Sigmoid colon (tissue), 7 donors: ENCODE measurements around the gene PSME1. TPM values are rescaled to one million over a fixed set of nuclear protein-coding genes. Genes with fewer than 3 reads are reported as not detected.

Experiments used
- DNase-seq: peaks from one replicate; pipeline ENCODE4 v3.0.0-alpha.2; 2019
- H3K27ac ChIP-seq, 4 donors: fragments of 200-600 bp; sonication (generic); one replicate each; pipeline ENCODE4 v1.5.1; 2016 to 2019; ENCODE audit warnings: mild to moderate bottlenecking in 1 of 4
- H3K27me3 ChIP-seq, 3 donors: fragments of 200-600 bp; sonication (generic); one replicate each; pipeline ENCODE4 v1.5.1; 2019; ENCODE audit warnings: mild to moderate bottlenecking in 1 of 3
- H3K36me3 ChIP-seq, 4 donors: fragments of 200-600 bp; sonication (generic); one replicate each; pipeline ENCODE4 v1.5.1; 2016 to 2019
- H3K4me1 ChIP-seq, 4 donors: fragments of 200-600 bp; sonication (generic); one replicate each; pipeline ENCODE4 v1.5.1; 2017 to 2019
- H3K4me3 ChIP-seq, 4 donors: fragments of 200-600 bp; sonication (generic); one replicate each; pipeline ENCODE4 v1.5.1; 2017 to 2019; ENCODE audit warnings: mild to moderate bottlenecking in 2 of 4, moderate library complexity in 1 of 4
- H3K9me3 ChIP-seq, 4 donors: fragments of 200-600 bp in 3 of 4; sonication (generic) in 3 of 4; one replicate each; pipeline versions ENCODE4 v1.5.1 to v1.6.1; 2013 to 2019
- EP300 ChIP-seq, 4 donors: sonication (generic); formaldehyde crosslinking; IDR thresholded peaks; one replicate each; pipeline ENCODE4 v1.6.1; 2017; ENCODE audit warnings: antibody characterized with exemption in 4 of 4
- POLR2A ChIP-seq, 2 donors: fragments of 450-650 bp; IDR thresholded peaks; one replicate each; pipeline ENCODE4 v1.6.1; 2016; ENCODE audit warnings: antibody characterized with exemption in 2 of 2, mild to moderate bottlenecking in 2 of 2, moderate library complexity in 2 of 2
- POLR2AphosphoS5 ChIP-seq, 4 donors: sonication (generic); formaldehyde crosslinking; IDR thresholded peaks; one replicate each; pipeline ENCODE4 v1.6.1; 2017; ENCODE audit warnings: antibody characterized with exemption in 4 of 4
- WGBS, 2 donors: extraction: QIAGEN DNeasy Blood & Tissue Kit; methylation state at CpG; one replicate each; pipeline ENCODE4 v1.1.7; 2013; 5-methylcytosine and 5-hydroxymethylcytosine counted together
- intact Hi-C: fragments of 100-400 bp; cut with DNase I; formaldehyde crosslinking; loops from one replicate; pipeline ENCODE4 v1.15.1; 2023
- polyA plus RNA-seq, 3 donors: library from polyadenylated mRNA; stranded (reverse); fragments of 200-250 nt; gene quantifications; one replicate each; pipeline ENCODE4 v1.2.3, GENCODE V29; 2013
- total RNA-seq, 4 donors: library from RNA; depleted of rRNA; stranded (reverse); fragments of >200 nt; gene quantifications; one replicate each; pipeline ENCODE4 v1.1.0, GENCODE V29; 2016
- TF ChIP-seq, protein P1 (sequence below), 4 experiments: fragments of 450-650 bp in 3 of 4; fragments of 200-600 bp in 1 of 4; IDR thresholded peaks; one replicate each; pipeline ENCODE4 v1.5.1; 2016 to 2019; ENCODE audit warnings: antibody characterized with exemption in 4 of 4, mild to moderate bottlenecking in 3 of 4, moderate library complexity in 2 of 4
- donor health status: healthy with polysubstance abuse.
- donor health status: Bipolar disorder and iron deficiency.
- donor health status: healthy.

PSME1 gene
- total and polyA plus RNA-seq, 7 donors, result 129 to 438 (median 186) TPM

DNA sequence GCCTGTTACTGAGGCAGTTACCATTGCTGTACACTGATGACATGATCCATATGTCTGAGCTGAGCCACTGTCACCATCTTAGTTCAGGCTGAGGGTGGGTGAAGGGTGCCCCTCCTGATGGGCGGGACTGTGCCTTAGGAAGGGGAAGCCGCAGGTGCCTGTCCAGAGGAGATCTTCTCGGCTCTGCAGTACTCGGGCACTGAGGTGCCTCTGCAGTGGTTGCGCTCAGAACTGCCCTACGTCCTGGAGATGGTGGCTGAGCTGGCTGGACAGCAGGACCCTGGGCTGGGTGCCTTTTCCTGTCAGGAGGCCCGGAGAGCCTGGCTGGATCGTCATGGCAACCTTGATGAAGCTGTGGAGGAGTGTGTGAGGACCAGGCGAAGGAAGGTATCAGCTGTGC, 15.0 kb downstream of the PSME1 start:
- 92% methylated on average over 9 of the region's 9 CpGs for WGBS, 2 donors

DNA sequence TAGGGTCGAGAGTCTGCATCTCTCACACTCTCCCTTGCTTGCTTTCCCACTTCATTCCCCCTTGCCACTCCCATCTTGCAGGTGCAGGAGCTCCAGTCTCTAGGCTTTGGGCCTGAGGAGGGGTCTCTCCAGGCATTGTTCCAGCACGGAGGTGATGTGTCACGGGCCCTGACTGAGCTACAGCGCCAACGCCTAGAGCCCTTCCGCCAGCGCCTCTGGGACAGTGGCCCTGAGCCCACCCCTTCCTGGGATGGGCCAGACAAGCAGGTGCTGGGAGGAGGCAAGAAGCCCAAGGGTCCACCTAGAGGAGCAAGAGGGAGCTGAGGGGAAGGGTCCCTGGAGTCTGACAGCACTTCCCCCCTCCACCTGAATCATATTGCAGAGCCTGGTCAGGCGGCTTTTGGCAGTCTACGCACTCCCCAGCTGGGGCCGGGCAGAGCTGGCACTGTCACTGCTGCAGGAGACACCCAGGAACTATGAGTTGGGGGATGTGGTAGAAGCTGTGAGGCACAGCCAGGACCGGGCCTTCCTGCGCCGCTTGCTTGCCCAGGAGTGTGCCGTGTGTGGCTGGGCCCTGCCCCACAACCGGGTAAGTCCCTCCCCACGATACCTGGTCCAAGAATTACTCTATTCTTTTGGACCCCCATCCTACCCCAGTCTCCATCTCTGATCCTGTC, 15.5 kb downstream of the PSME1 start:
- TF ChIP-seq POLR2AphosphoS5 (IDR thresholded peaks at IDR 0.05), result no peak
- TF ChIP-seq EP300 (IDR thresholded peaks at IDR 0.05), result no peak
- TF ChIP-seq, protein P1, sequence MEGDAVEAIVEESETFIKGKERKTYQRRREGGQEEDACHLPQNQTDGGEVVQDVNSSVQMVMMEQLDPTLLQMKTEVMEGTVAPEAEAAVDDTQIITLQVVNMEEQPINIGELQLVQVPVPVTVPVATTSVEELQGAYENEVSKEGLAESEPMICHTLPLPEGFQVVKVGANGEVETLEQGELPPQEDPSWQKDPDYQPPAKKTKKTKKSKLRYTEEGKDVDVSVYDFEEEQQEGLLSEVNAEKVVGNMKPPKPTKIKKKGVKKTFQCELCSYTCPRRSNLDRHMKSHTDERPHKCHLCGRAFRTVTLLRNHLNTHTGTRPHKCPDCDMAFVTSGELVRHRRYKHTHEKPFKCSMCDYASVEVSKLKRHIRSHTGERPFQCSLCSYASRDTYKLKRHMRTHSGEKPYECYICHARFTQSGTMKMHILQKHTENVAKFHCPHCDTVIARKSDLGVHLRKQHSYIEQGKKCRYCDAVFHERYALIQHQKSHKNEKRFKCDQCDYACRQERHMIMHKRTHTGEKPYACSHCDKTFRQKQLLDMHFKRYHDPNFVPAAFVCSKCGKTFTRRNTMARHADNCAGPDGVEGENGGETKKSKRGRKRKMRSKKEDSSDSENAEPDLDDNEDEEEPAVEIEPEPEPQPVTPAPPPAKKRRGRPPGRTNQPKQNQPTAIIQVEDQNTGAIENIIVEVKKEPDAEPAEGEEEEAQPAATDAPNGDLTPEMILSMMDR (IDR thresholded peaks at IDR 0.05), result no peak
- TF ChIP-seq POLR2A (IDR thresholded peaks at IDR 0.05), result no peak

More for the DNA sequence above, 15.0 kb downstream of the PSME1 start:
- TF ChIP-seq EP300 (IDR thresholded peaks at IDR 0.05) (no peak), POLR2AphosphoS5 (IDR thresholded peaks at IDR 0.05) (no peak), POLR2A (IDR thresholded peaks at IDR 0.05) (no peak)
- peaks cover 0 to 26% (median 21%) of the 10 kb centered on the region in 4 donors for H3K4me1 ChIP-seq
- peaks cover 32 to 70% (median 56%) of the 10 kb centered on the region in 4 donors for H3K36me3 ChIP-seq
- H3K27me3 ChIP-seq, result no peaks in the 10 kb centered on the region
- DNase-seq, result no peak
- H3K27ac ChIP-seq, result no peak overlapping the region
- intact Hi-C loops, result no loop called here
- H3K4me3 ChIP-seq, result no peak overlapping the region
- no peaks in the 10 kb centered on the region for H3K9me3 ChIP-seq

DNA sequence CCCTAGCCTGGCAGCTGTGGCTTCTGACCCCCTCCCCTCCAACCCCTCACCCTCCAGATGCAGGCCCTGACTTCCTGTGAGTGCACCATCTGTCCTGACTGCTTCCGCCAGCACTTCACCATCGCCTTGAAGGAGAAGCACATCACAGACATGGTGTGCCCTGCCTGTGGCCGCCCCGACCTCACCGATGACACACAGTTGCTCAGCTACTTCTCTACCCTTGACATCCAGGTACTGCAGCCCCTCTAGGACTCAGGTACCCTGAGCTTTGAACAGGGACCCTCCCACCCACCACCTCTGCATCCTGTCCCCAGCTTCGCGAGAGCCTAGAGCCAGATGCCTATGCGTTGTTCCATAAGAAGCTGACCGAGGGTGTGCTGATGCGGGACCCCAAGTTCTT, 19.1 kb downstream of the PSME1 start:
- no peak overlapping the region for H3K27ac ChIP-seq
- H3K4me1 ChIP-seq, result no peaks in the 10 kb centered on the region

More for the DNA sequence above, 15.5 kb downstream of the PSME1 start:
- DNase-seq, result no peak
- peaks cover 0 to 24% (median 19%) of the 10 kb centered on the region in 4 donors for H3K4me1 ChIP-seq
- no peak overlapping the region for H3K27ac ChIP-seq
- H3K36me3 ChIP-seq, result peaks cover 38 to 76% (median 62%) of the 10 kb centered on the region in 4 donors
- no peak overlapping the region for H3K4me3 ChIP-seq
- H3K27me3 ChIP-seq, result no peaks in the 10 kb centered on the region
- H3K9me3 ChIP-seq, result no peaks in the 10 kb centered on the region
- 94 to 98% methylated on average over 16 of the region's 16 CpGs for WGBS, 2 donors
- intact Hi-C loops, result no loop called here

DNA sequence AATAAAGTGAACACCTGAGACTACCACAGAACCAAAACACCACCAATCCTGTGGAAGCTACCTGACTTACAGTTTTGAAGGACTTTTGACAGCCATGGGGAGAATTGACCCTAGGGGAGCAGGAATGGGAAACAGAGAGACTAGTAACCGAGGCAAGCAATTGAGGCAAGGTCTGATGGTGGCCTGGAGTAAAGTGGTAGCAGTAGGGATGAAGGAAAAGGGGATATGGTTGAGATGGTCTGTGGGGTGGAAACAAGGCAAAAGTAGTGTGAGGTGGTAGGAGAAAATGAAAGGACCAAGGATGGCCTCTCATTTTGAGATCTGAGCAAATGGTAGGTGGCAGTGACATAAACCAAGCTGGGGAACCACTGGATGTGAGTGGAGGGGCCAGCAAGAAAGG, 20.8 kb downstream of the PSME1 start:
- TF ChIP-seq, protein P1 (IDR thresholded peaks at IDR 0.05), result no peak
- no peak for TF ChIP-seq EP300 (IDR thresholded peaks at IDR 0.05)
- TF ChIP-seq POLR2A (IDR thresholded peaks at IDR 0.05), result no peak
- TF ChIP-seq POLR2AphosphoS5 (IDR thresholded peaks at IDR 0.05), result no peak
- Histone ChIP-seq H3K9me3 (no peaks in the 10 kb centered on the region), H3K27ac (no peak overlapping the region), H3K4me3 (no peak overlapping the region), H3K4me1 (peaks cover 0 to 10% (median 9%) of the 10 kb centered on the region in 4 donors), H3K27me3 (no peaks in the 10 kb centered on the region), H3K36me3 (peaks cover 43 to 75% (median 51%) of the 10 kb centered on the region in 4 donors)
- intact Hi-C loops, result no loop called here
- DNase-seq, result no peak
- WGBS, 2 donors, result 90 to 95% methylated on average over 1 of the region's 1 CpG

More for the DNA sequence above, 19.1 kb downstream of the PSME1 start:
- DNase-seq, result no peak
- intact Hi-C loops, result no loop called here
- TF ChIP-seq EP300 (IDR thresholded peaks at IDR 0.05) (no peak), POLR2A (IDR thresholded peaks at IDR 0.05) (no peak), POLR2AphosphoS5 (IDR thresholded peaks at IDR 0.05) (no peak)
- TF ChIP-seq, protein P1 (IDR thresholded peaks at IDR 0.05), result no peak
- 96 to 98% methylated on average over 10 of the region's 10 CpGs for WGBS, 2 donors
- Histone ChIP-seq H3K36me3 (peaks cover 52 to 87% (median 68%) of the 10 kb centered on the region in 4 donors), H3K27me3 (no peaks in the 10 kb centered on the region), H3K4me3 (no peak overlapping the region), H3K9me3 (no peaks in the 10 kb centered on the region)

DNA sequence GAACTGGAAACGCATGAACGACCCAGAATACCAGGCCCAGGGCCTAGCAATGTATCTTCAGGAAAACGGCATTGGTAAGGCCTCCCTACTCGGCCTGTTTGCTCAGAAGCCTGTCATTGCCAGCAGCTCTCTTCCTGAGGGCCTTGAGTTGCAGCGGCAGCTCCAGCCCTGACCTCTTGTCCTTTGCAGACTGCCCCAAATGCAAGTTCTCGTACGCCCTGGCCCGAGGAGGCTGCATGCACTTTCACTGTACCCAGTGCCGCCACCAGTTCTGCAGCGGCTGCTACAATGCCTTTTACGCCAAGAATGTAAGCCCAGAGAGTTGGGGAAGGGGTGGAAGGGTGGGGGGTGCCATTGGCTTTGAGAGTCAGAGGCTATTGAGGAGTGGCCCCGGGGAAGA, 21.3 kb downstream of the PSME1 start:
- H3K4me1 ChIP-seq, result peaks cover 0 to 15% (median 14%) of the 10 kb centered on the region in 4 donors
- no peak overlapping the region for H3K27ac ChIP-seq
- TF ChIP-seq, protein P1 (IDR thresholded peaks at IDR 0.05), result no peak
- TF ChIP-seq POLR2AphosphoS5 (IDR thresholded peaks at IDR 0.05) (no peak), POLR2A (IDR thresholded peaks at IDR 0.05) (no peak)
- DNase-seq, result no peak
- intact Hi-C loops, result no loop called here
- WGBS, 2 donors, result 93 to 95% methylated on average over 12 of the region's 12 CpGs
- no peaks in the 10 kb centered on the region for H3K9me3 ChIP-seq
- H3K4me3 ChIP-seq, result no peak overlapping the region
- peaks cover 38 to 70% (median 49%) of the 10 kb centered on the region in 4 donors for H3K36me3 ChIP-seq
- H3K27me3 ChIP-seq, result no peaks in the 10 kb centered on the region
